HG02571 (cell line): Measurements from ENCODE around the gene LCE3E.
"Not testable (repeated sequence)": the region's sequence is repeated elsewhere in the genome, so short reads cannot be mapped to it uniquely, and the experiment has no call there.

Experiments used
- ATAC-seq: cut with Tn5 transposase; IDR thresholded peaks from one replicate; pipeline ENCODE4 v1.9.1; 2021; ENCODE audit warnings: mild to moderate bottlenecking, moderate library complexity; ENCODE audit not compliant: unreplicated experiment

Gene LCE3E

GRCh38 chr1:152566681-152567080, at the start of gene LCE3E:
Gene LCE3E (minus strand): TSS chr1:152566780. CDS start chr1:152566208, 572 bp downstream.
- no peak for ATAC-seq

GRCh38 chr1:152613511-152613910, 46.9 kb upstream of the LCE3E start, which contains the start of gene LCE3B:
Gene LCE3B (plus strand): TSS chr1:152613811. CDS start chr1:152613811, 0 bp downstream.
- ATAC-seq = no peak

- ATAC-seq = no peak
Measured at GRCh38 chr1:152599934-152600333, 33.4 kb upstream of the LCE3E start, which contains the start of gene LCE3C. Gene LCE3C (plus strand): TSS chr1:152600234. CDS start chr1:152600732, 498 bp downstream.

GRCh38 chr1:152596986-152597385, 30.4 kb upstream of the LCE3E start:
- no peak for ATAC-seq

- no peak for ATAC-seq
Measured at GRCh38 chr1:152585586-152585985, 19.0 kb upstream of the LCE3E start.

- ATAC-seq = no peak
Measured at GRCh38 chr1:152582647-152583046, 16.1 kb upstream of the LCE3E start.

- no peak for ATAC-seq
Measured at GRCh38 chr1:152580433-152580832, 13.9 kb upstream of the LCE3E start, which contains the start of gene LCE3D. Gene LCE3D (minus strand): TSS chr1:152580516. CDS start chr1:152579936, 580 bp downstream.

- ATAC-seq = not testable (repeated sequence)
Measured at GRCh38 chr1:152579526-152579925, 12.9 kb upstream of the LCE3E start.

GRCh38 chr1:152577168-152577567, 10.6 kb upstream of the LCE3E start:
- ATAC-seq = no peak

GRCh38 chr1:152565535-152566215, 905 bp downstream of the LCE3E start:
- ATAC-seq = no peak

GRCh38 chr1:152565115-152565514, 1.5 kb downstream of the LCE3E start:
- ATAC-seq = no peak

GRCh38 chr1:152548358-152548757, 18.2 kb downstream of the LCE3E start:
- not testable (repeated sequence) for ATAC-seq

- no peak for ATAC-seq
Measured at GRCh38 chr1:152546704-152547103, 19.9 kb downstream of the LCE3E start.

- no peak for ATAC-seq
Measured at GRCh38 chr1:152543820-152544219, 22.8 kb downstream of the LCE3E start.

- no peak for ATAC-seq
Measured at GRCh38 chr1:152539901-152540300, 26.7 kb downstream of the LCE3E start.

- no peak for ATAC-seq
Measured at GRCh38 chr1:152537496-152537895, 29.1 kb downstream of the LCE3E start.

- no peak for ATAC-seq
Measured at GRCh38 chr1:152535774-152536173, 30.8 kb downstream of the LCE3E start.

GRCh38 chr1:152533327-152533938, 33.1 kb downstream of the LCE3E start:
- ATAC-seq = no peak

GRCh38 chr1:152525080-152525641, 41.4 kb downstream of the LCE3E start:
- ATAC-seq = no peak

GRCh38 chr1:152520561-152521090, 46.0 kb downstream of the LCE3E start:
- no peak for ATAC-seq

- ATAC-seq = no peak
Measured at GRCh38 chr1:152519851-152520250, 46.7 kb downstream of the LCE3E start.
